Astrocyte (in vitro differentiated cells and primary cell): Measurements from ENCODE around the gene EMP3. TPM values are rescaled to one million over a fixed set of nuclear protein-coding genes. Genes with fewer than 3 reads are reported as not detected.

Source experiments
- DNase-seq: peaks from one replicate; pipeline ENCODE4 v3.0.0-alpha.2; 2010; ENCODE audit warnings: low read depth
- FAIRE-seq: peaks from 2 replicates; lab custom pipeline; 2011; peaks lifted over from hg19 to GRCh38; lab: Jason Lieb, UNC
- H2AFZ ChIP-seq: 2 replicates; pipeline ENCODE4 v1.6.0; 2012; ENCODE audit warnings: low read depth, low read length, inconsistent platforms
- H3K27ac ChIP-seq: 2 replicates; pipeline ENCODE4 v1.5.1; 2011; ENCODE audit warnings: low read depth, low read length, inconsistent platforms
- H3K27me3 ChIP-seq: 2 replicates; pipeline ENCODE4 v1.6.0; 2011; ENCODE audit warnings: low read length, inconsistent platforms; ENCODE audit not compliant: insufficient read depth
- H3K36me3 ChIP-seq: 2 replicates; pipeline ENCODE4 v1.5.1; 2011; ENCODE audit warnings: low read length, inconsistent platforms; ENCODE audit not compliant: insufficient read depth
- H3K4me1 ChIP-seq: 2 replicates; pipeline ENCODE4 v1.5.1; 2011; ENCODE audit warnings: low read length, inconsistent platforms; ENCODE audit not compliant: insufficient read depth
- H3K4me2 ChIP-seq: 2 replicates; pipeline ENCODE4 v1.6.0; 2012; ENCODE audit warnings: low read length, inconsistent platforms
- H3K4me3 ChIP-seq: 2 replicates; pipeline ENCODE4 v1.5.1; 2011; ENCODE audit warnings: low read depth, mild to moderate bottlenecking, low read length, inconsistent platforms; ENCODE audit not compliant: insufficient read depth
- H3K79me2 ChIP-seq: 2 replicates; pipeline ENCODE4 v1.6.0; 2012; ENCODE audit warnings: mild to moderate bottlenecking, low read length, inconsistent platforms; ENCODE audit not compliant: insufficient read depth
- H3K9ac ChIP-seq: 2 replicates; pipeline ENCODE4 v1.6.0; 2012; ENCODE audit warnings: mild to moderate bottlenecking, low read length, inconsistent platforms
- H3K9me3 ChIP-seq: 2 replicates; pipeline ENCODE4 v1.5.1; 2012; ENCODE audit warnings: low read depth, mild to moderate bottlenecking, low read length, inconsistent platforms; ENCODE audit not compliant: insufficient read depth
- H4K20me1 ChIP-seq: 2 replicates; pipeline ENCODE4 v1.6.0; 2012; ENCODE audit warnings: low read length, inconsistent platforms; ENCODE audit not compliant: insufficient read depth
- H3K27ac Mint-ChIP-seq: one replicate; pipeline ENCODE4 v1.8.0; 2021; ENCODE audit warnings: mild to moderate bottlenecking, mixed read lengths; ENCODE audit not compliant: unreplicated experiment
- H3K27me3 Mint-ChIP-seq: one replicate; pipeline ENCODE4 v1.8.0; 2021; ENCODE audit warnings: low read depth, mixed read lengths; ENCODE audit not compliant: unreplicated experiment
- H3K36me3 Mint-ChIP-seq: one replicate; pipeline ENCODE4 v1.8.0; 2021; ENCODE audit warnings: low read depth, mixed read lengths; ENCODE audit not compliant: unreplicated experiment
- H3K4me1 Mint-ChIP-seq: one replicate; pipeline ENCODE4 v1.8.0; 2021; ENCODE audit warnings: low read depth, mixed read lengths; ENCODE audit not compliant: unreplicated experiment
- H3K4me3 Mint-ChIP-seq: one replicate; pipeline ENCODE4 v1.8.0; 2021; ENCODE audit warnings: mild to moderate bottlenecking, moderate library complexity, mixed read lengths; ENCODE audit not compliant: unreplicated experiment
- H3K9me3 Mint-ChIP-seq: one replicate; pipeline ENCODE4 v1.8.0; 2021; ENCODE audit warnings: mild to moderate bottlenecking, mixed read lengths; ENCODE audit not compliant: unreplicated experiment
- CTCF ChIP-seq: IDR thresholded peaks from 2 replicates; pipeline ENCODE4 v1.5.1; 2011; ENCODE audit warnings: low read depth, mild to moderate bottlenecking, inconsistent platforms, low read length, moderate library complexity; ENCODE audit not compliant: insufficient read depth
- EZH2 ChIP-seq: IDR thresholded peaks from 2 replicates; pipeline ENCODE4 v1.6.1; 2012; ENCODE audit warnings: mild to moderate bottlenecking, low read length, inconsistent platforms; ENCODE audit not compliant: insufficient read depth
- total RNA-seq: library from RNA; stranded (reverse); gene quantifications from 2 replicates; pipeline ENCODE4 v1.2.1, GENCODE V29; 2021

Gene EMP3
- total RNA-seq, 1 donor from 2014 or later = 217 TPM

DNA sequence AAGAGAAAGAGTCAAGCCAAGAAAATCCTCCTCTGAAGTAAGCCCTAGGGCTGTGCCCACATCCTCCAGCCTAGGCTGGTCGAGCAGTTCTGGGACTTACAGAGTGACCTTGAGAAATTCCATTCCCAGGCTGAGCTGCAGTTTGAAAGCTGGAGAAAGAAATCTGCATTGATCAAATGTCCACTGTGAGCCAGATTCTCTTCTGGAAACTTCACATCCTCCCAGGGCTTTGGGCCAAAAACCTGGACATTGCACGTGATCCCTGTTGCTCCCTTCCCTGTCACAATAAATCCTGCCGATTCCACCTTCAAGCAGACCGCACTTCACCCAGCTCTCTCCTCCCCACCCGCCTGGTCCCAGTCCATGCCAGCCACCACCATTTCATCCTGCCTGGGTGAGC lies 22.7 kb downstream of the EMP3 start:
- H2AFZ ChIP-seq = no peak overlapping the region
- no peak overlapping the region for H3K4me3 ChIP-seq
- DNase-seq (no peak), FAIRE-seq (no peak)
- H3K79me2 ChIP-seq = no peaks in the 10 kb centered on the region
- no peak overlapping the region for H3K4me2 ChIP-seq
- H3K9ac ChIP-seq = no peak overlapping the region
- H3K27ac ChIP-seq = no peak overlapping the region
- H3K9me3 ChIP-seq = no peaks in the 10 kb centered on the region
- H4K20me1 ChIP-seq = no peaks in the 10 kb centered on the region
- H3K27ac Mint-ChIP-seq = no peak overlapping the region
- no peaks in the 10 kb centered on the region for H3K4me1 ChIP-seq
- no peak overlapping the region for H3K4me3 Mint-ChIP-seq
- H3K9me3 Mint-ChIP-seq = peaks cover 2% of the 10 kb centered on the region
- no peaks in the 10 kb centered on the region for H3K27me3 ChIP-seq
- peaks cover 4% of the 10 kb centered on the region for H3K36me3 Mint-ChIP-seq
- H3K36me3 ChIP-seq = no peaks in the 10 kb centered on the region
- TF ChIP-seq EZH2 = no peak
- no peak for TF ChIP-seq CTCF
- peaks cover 2% of the 10 kb centered on the region for H3K27me3 Mint-ChIP-seq
- peaks cover 3% of the 10 kb centered on the region for H3K4me1 Mint-ChIP-seq

GRCh38 chr19:48348737-48349136 lies 23.4 kb downstream of the EMP3 start:
- Mint-ChIP-seq H3K4me1 (peaks cover 6% of the 10 kb centered on the region), H3K36me3 (peaks cover 4% of the 10 kb centered on the region), H3K27ac (no peak overlapping the region), H3K27me3 (peaks cover 2% of the 10 kb centered on the region), H3K9me3 (peaks cover 2% of the 10 kb centered on the region), H3K4me3 (no peak overlapping the region)
- FAIRE-seq (no peak), DNase-seq (no peak)
- Histone ChIP-seq H3K36me3 (no peaks in the 10 kb centered on the region), H3K4me2 (no peak overlapping the region), H3K9ac (no peak overlapping the region), H3K9me3 (no peaks in the 10 kb centered on the region), H4K20me1 (no peaks in the 10 kb centered on the region), H3K27ac (no peak overlapping the region), H3K79me2 (no peaks in the 10 kb centered on the region), H2AFZ (no peak overlapping the region), H3K4me3 (no peak overlapping the region), H3K4me1 (no peaks in the 10 kb centered on the region), H3K27me3 (no peaks in the 10 kb centered on the region)
- no peak for TF ChIP-seq EZH2
- TF ChIP-seq CTCF = no peak

GRCh38 chr19:48350856-48351255 lies 25.5 kb downstream of the EMP3 start:
- H3K9ac ChIP-seq = no peak overlapping the region
- no peaks in the 10 kb centered on the region for H4K20me1 ChIP-seq
- Mint-ChIP-seq H3K9me3 (peaks cover 2% of the 10 kb centered on the region), H3K4me1 (peaks cover 11% of the 10 kb centered on the region), H3K27me3 (peaks cover 2% of the 10 kb centered on the region), H3K27ac (no peak overlapping the region), H3K4me3 (no peak overlapping the region), H3K36me3 (peaks cover 4% of the 10 kb centered on the region)
- TF ChIP-seq EZH2 (no peak), CTCF (no peak)
- no peak overlapping the region for H3K27ac ChIP-seq
- DNase-seq (no peak), FAIRE-seq (no peak)
- H3K27me3 ChIP-seq = no peaks in the 10 kb centered on the region
- H3K4me1 ChIP-seq = peaks cover 4% of the 10 kb centered on the region
- no peak overlapping the region for H3K4me2 ChIP-seq
- no peak overlapping the region for H3K4me3 ChIP-seq
- H3K36me3 ChIP-seq = no peaks in the 10 kb centered on the region
- no peaks in the 10 kb centered on the region for H3K9me3 ChIP-seq
- H2AFZ ChIP-seq = no peak overlapping the region
- H3K79me2 ChIP-seq = no peaks in the 10 kb centered on the region
